Loucy (cell line): ENCODE data around the gene OSBPL9.

Source experiments
- EZH2phosphoT487 ChIP-seq: fragments of 200-600 bp; IDR thresholded peaks from 2 replicates; pipeline ENCODE4 v1.6.1; 2018; ENCODE audit warnings: antibody characterized with exemption, mild to moderate bottlenecking, moderate library complexity, borderline replicate concordance
- TF ChIP-seq, protein P1 (sequence below): fragments of 200-600 bp; sonication (generic); conservative IDR thresholded peaks from 2 replicates; pipeline ENCODE4 v1.5.1; 2014; ENCODE audit warnings: mild to moderate bottlenecking, antibody characterized with exemption, low read length

DNA sequence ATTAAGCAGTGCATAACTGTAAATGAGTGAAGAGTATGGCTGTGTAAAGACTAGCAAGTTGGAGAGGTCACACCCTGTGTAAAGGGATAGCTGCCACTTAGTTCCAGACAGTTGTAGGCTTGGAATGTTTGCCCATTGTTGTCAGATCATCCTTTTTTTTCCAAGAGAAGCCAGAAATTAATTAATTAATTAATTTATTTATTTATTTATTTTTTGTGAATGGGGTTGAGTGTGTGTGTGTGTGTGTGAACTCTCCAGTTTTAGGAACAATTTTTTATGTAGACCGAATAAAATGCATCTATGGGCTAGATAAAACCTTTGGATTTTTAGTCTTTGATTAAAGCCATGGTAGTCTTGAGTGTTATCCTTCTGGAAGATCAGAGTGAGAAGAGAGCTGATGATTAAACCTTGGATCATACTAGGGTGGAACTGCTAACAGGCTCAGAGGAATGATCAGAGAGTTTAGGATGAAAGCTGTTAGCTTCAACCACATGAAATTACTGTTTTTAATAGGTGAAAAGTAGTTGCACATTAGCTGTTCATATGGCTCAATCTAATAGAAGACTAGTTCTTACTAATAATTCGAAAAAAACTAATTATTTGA lies 58.4 kb downstream of the OSBPL9 start:
- TF ChIP-seq, protein P1, sequence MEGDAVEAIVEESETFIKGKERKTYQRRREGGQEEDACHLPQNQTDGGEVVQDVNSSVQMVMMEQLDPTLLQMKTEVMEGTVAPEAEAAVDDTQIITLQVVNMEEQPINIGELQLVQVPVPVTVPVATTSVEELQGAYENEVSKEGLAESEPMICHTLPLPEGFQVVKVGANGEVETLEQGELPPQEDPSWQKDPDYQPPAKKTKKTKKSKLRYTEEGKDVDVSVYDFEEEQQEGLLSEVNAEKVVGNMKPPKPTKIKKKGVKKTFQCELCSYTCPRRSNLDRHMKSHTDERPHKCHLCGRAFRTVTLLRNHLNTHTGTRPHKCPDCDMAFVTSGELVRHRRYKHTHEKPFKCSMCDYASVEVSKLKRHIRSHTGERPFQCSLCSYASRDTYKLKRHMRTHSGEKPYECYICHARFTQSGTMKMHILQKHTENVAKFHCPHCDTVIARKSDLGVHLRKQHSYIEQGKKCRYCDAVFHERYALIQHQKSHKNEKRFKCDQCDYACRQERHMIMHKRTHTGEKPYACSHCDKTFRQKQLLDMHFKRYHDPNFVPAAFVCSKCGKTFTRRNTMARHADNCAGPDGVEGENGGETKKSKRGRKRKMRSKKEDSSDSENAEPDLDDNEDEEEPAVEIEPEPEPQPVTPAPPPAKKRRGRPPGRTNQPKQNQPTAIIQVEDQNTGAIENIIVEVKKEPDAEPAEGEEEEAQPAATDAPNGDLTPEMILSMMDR = no peak
- no peak for TF ChIP-seq EZH2phosphoT487
